H1 (cell line): Measurements from ENCODE around the gene CPE. TPM values are rescaled to one million over a fixed set of nuclear protein-coding genes. Genes with fewer than 3 reads are reported as not detected.

Experiments
- polyA plus RNA-seq, 7 experiments: library from polyadenylated mRNA; depleted of rRNA in 3 of 7; stranded (reverse) in 5 of 7; unstranded in 2 of 7; fragments of >200 nt in 5 of 7; fragments of 200-250 nt in 2 of 7; gene quantifications; 1 replicate in 5 of 7; 2 replicates in 1 of 7; 4 replicates in 1 of 7; pipeline versions ENCODE4 v1.2.1 to v1.2.3, GENCODE V29; 2011 to 2013; ENCODE audit warnings: missing spikeins in 2 of 7, mixed read lengths in 2 of 7
- total RNA-seq: library from RNA; stranded (reverse); fragmentation: NEBNext Ultra II Directional; extraction: Animal tissue kit (Norgen Biotek cat#: 25700); gene quantifications from 2 replicates; pipeline ENCODE4 v1.2.1, GENCODE V29; 2021
- TF ChIP-seq, protein P1 (sequence below): fragments of 300-600 bp; sonication (generic); IDR thresholded peaks from 2 replicates; pipeline ENCODE4 v1.7.1; 2012; ENCODE audit warnings: low read length, moderate library complexity, mild to moderate bottlenecking, inconsistent platforms; ENCODE audit not compliant: insufficient replicate concordance

Gene CPE
- total and polyA plus RNA-seq, 2 of the 8 experiments (the other 6 are each of a cell fraction or from before 2014, with no cell fraction given) = 9.4 to 10.2 TPM

DNA sequence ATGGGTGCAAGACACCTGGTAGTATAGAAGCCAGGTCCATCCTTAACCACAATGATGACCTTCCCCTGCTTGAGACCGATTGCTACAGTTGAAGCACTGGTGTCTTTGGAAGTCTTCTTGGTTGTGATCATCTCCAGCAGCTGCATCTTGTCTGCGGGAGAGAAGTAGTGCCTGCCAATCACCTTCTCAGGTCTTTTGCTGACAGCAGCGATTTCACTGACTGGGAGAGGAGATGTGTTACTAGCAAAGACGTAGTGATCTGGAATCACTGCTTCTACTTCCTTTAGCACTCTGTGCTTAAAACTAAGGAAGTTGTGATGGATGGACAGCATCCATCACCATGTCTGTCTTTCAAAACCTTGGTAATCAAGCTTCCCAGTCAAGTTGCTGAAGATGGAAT lies 25.9 kb downstream of the CPE start (continued):
- TF ChIP-seq, protein P1, sequence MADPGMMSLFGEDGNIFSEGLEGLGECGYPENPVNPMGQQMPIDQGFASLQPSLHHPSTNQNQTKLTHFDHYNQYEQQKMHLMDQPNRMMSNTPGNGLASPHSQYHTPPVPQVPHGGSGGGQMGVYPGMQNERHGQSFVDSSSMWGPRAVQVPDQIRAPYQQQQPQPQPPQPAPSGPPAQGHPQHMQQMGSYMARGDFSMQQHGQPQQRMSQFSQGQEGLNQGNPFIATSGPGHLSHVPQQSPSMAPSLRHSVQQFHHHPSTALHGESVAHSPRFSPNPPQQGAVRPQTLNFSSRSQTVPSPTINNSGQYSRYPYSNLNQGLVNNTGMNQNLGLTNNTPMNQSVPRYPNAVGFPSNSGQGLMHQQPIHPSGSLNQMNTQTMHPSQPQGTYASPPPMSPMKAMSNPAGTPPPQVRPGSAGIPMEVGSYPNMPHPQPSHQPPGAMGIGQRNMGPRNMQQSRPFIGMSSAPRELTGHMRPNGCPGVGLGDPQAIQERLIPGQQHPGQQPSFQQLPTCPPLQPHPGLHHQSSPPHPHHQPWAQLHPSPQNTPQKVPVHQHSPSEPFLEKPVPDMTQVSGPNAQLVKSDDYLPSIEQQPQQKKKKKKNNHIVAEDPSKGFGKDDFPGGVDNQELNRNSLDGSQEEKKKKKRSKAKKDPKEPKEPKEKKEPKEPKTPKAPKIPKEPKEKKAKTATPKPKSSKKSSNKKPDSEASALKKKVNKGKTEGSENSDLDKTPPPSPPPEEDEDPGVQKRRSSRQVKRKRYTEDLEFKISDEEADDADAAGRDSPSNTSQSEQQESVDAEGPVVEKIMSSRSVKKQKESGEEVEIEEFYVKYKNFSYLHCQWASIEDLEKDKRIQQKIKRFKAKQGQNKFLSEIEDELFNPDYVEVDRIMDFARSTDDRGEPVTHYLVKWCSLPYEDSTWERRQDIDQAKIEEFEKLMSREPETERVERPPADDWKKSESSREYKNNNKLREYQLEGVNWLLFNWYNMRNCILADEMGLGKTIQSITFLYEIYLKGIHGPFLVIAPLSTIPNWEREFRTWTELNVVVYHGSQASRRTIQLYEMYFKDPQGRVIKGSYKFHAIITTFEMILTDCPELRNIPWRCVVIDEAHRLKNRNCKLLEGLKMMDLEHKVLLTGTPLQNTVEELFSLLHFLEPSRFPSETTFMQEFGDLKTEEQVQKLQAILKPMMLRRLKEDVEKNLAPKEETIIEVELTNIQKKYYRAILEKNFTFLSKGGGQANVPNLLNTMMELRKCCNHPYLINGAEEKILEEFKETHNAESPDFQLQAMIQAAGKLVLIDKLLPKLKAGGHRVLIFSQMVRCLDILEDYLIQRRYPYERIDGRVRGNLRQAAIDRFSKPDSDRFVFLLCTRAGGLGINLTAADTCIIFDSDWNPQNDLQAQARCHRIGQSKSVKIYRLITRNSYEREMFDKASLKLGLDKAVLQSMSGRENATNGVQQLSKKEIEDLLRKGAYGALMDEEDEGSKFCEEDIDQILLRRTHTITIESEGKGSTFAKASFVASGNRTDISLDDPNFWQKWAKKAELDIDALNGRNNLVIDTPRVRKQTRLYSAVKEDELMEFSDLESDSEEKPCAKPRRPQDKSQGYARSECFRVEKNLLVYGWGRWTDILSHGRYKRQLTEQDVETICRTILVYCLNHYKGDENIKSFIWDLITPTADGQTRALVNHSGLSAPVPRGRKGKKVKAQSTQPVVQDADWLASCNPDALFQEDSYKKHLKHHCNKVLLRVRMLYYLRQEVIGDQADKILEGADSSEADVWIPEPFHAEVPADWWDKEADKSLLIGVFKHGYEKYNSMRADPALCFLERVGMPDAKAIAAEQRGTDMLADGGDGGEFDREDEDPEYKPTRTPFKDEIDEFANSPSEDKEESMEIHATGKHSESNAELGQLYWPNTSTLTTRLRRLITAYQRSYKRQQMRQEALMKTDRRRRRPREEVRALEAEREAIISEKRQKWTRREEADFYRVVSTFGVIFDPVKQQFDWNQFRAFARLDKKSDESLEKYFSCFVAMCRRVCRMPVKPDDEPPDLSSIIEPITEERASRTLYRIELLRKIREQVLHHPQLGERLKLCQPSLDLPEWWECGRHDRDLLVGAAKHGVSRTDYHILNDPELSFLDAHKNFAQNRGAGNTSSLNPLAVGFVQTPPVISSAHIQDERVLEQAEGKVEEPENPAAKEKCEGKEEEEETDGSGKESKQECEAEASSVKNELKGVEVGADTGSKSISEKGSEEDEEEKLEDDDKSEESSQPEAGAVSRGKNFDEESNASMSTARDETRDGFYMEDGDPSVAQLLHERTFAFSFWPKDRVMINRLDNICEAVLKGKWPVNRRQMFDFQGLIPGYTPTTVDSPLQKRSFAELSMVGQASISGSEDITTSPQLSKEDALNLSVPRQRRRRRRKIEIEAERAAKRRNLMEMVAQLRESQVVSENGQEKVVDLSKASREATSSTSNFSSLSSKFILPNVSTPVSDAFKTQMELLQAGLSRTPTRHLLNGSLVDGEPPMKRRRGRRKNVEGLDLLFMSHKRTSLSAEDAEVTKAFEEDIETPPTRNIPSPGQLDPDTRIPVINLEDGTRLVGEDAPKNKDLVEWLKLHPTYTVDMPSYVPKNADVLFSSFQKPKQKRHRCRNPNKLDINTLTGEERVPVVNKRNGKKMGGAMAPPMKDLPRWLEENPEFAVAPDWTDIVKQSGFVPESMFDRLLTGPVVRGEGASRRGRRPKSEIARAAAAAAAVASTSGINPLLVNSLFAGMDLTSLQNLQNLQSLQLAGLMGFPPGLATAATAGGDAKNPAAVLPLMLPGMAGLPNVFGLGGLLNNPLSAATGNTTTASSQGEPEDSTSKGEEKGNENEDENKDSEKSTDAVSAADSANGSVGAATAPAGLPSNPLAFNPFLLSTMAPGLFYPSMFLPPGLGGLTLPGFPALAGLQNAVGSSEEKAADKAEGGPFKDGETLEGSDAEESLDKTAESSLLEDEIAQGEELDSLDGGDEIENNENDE = no peak
